Measurements from ENCODE around the gene PLEKHD1. TPM values are rescaled to one million over a fixed set of nuclear protein-coding genes. Genes with fewer than 3 reads are reported as not detected.

The PLEKHD1 gene
- total and polyA plus RNA-seq, 2 of the 8 experiments (the other 6 are each of a cell fraction or from before 2014, with no cell fraction given), result 0.24 to 0.48 TPM

DNA sequence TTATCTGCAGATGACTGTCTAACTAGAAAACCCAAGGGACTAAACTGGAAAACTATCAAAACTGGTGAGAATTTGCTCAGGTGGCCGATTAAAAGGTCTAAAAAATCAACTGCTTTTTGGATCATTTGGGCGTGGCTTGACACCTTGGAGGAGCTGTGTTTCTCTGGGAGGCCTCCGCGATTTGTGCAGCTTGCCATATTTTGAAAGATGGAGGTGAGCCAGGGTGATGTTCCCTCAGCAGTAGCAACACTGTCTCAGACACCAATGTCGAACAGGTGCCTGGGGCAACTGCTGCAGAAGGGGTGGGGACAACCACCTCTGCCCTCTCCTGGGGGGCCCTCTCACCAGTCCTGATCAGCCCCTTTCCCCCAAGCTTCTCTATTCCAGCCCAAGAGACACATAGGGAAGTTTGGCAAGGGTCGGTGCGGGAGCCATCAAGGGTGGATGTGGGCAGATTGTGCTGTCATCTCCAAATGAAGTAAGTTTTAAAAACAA, 86.4 kb downstream of the PLEKHD1 start (continued):
- TF ChIP-seq GABPA (IDR thresholded peaks at IDR 0.05; ENCODE audit: borderline replicate concordance, insufficient read depth, low read length) (no peak), SP1 (IDR thresholded peaks at IDR 0.05; ENCODE audit: low read depth, low read length) (no peak), SRF (IDR thresholded peaks at IDR 0.05; ENCODE audit: low read depth, low read length) (no peak), SIX5 (IDR thresholded peaks at IDR 0.05; ENCODE audit: low read depth, low read length) (no peak)
